Testis (tissue), 3 donors: ENCODE results near the gene GABRR3. TPM values are rescaled to one million over a fixed set of nuclear protein-coding genes. Genes with fewer than 3 reads are reported as not detected.

Experiments used
- DNase-seq: peaks from one replicate; pipeline ENCODE4 v3.0.0-alpha.2; 2019
- H3K27ac ChIP-seq, 2 donors: fragments of 200-600 bp; sonication (generic); one replicate each; pipeline ENCODE4 v1.5.1; 2019
- H3K27me3 ChIP-seq: fragments of 200-600 bp; sonication (generic); one replicate; pipeline ENCODE4 v1.5.1; 2019
- H3K36me3 ChIP-seq: fragments of 200-600 bp; sonication (generic); one replicate; pipeline ENCODE4 v1.5.1; 2017; ENCODE audit warnings: low read depth; ENCODE audit errors: missing control alignments
- H3K4me1 ChIP-seq: fragments of 200-600 bp; sonication (generic); one replicate; pipeline ENCODE4 v1.5.1; 2019
- H3K4me3 ChIP-seq, 2 donors: fragments of 200-600 bp; sonication (generic); one replicate each; pipeline ENCODE4 v1.5.1; 2017 to 2019
- H3K9me3 ChIP-seq: fragments of 200-600 bp; sonication (generic); one replicate; pipeline ENCODE4 v1.5.1; 2017
- CTCF ChIP-seq, 3 experiments: fragments of 450-650 bp in 2 of 3; fragments of 200-600 bp in 1 of 3; sonication (generic) in 1 of 3; IDR thresholded peaks; one replicate each; pipeline ENCODE4 v1.5.1; 2016 to 2019; ENCODE audit warnings: antibody characterized with exemption in 3 of 3, mild to moderate bottlenecking in 2 of 3, moderate library complexity in 1 of 3
- POLR2A ChIP-seq: fragments of 450-650 bp; IDR thresholded peaks from one replicate; pipeline ENCODE4 v1.6.1; 2017; ENCODE audit warnings: antibody characterized with exemption, mild to moderate bottlenecking, moderate library complexity
- WGBS, 2 donors: methylation state at CpG; one replicate each; pipeline ENCODE4 v1.1.5; 2018; 5-methylcytosine and 5-hydroxymethylcytosine counted together
- intact Hi-C: fragments of 100-400 bp; cut with DNase I; formaldehyde crosslinking; loops from one replicate; pipeline ENCODE4 v1.15.1; 2023; ENCODE audit warnings: low total_unique reads
- polyA plus RNA-seq: library from polyadenylated mRNA; stranded (reverse); fragments of 350-450 nt; fragmentation: Illumina TruSeq; extraction: RNeasy Lipid Tissue Mini Kit (QIAGEN cat#74804); gene quantifications from one replicate; pipeline ENCODE4 v1.2.3, GENCODE V29; 2014; ENCODE audit warnings: low read depth, low replicate concordance; ENCODE audit not compliant: insufficient read depth
- total RNA-seq, 2 donors: library from RNA; depleted of rRNA; stranded (reverse); fragments of >200 nt; gene quantifications; one replicate each; pipeline ENCODE4 v1.2.3, GENCODE V29; 2016

Gene GABRR3
- total and polyA plus RNA-seq, 3 donors from 2014 or later = 0.19 to 0.55 (median 0.38) TPM

DNA sequence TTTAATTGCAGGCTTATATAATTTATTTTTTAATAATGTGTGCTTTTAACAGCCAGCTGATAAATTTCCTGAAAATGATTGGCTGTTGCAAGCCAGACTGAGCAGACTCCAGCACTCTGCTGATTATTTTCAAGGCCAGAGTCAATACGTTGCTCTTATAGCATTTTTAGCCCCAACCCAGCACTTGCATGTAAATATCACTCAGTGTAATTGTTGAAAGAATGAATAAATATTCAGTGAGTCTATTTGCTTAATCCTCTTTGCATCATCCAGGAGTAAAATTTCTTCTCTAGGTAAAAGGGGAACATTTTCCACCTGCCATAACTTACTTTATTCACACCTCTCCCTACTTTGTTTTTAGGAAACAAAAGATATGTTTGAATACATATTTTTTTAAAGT is 2.9 kb downstream of the GABRR3 start:
- Histone ChIP-seq H3K27me3 (no peaks in the 10 kb centered on the region), H3K27ac (no peak overlapping the region), H3K9me3 (no peaks in the 10 kb centered on the region), H3K4me1 (no peaks in the 10 kb centered on the region), H3K36me3 (no peaks in the 10 kb centered on the region), H3K4me3 (no peak overlapping the region)
- 37 to 45% methylated on average over 1 of the region's 1 CpG for WGBS, 2 donors
- no peak for TF ChIP-seq POLR2A
- TF ChIP-seq CTCF (IDR thresholded peaks at IDR 0.05) = no peak
- intact Hi-C loops = no loop called here
- DNase-seq = no peak

DNA sequence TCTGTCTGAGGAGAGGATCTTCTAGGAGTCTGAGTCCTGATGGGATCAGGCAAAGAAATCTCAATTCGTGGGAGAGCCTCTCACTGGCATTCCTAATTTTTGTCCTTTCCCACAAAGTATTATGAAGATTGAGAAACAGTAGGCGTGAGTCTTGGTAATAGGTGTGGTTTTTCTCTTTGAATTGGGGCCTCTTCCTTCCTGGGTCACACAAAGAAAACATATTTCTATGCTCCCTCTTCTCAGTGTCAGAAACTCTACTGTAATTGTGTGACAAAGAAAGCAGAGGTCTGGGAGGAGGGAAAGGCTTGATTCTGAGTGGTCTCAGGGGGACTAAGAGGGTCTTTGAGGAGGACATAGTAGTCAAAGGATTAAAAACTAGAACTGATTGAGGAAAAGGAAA is 6.0 kb downstream of the GABRR3 start:
- Histone ChIP-seq H3K4me3 (no peak overlapping the region), H3K36me3 (no peaks in the 10 kb centered on the region), H3K4me1 (no peaks in the 10 kb centered on the region), H3K27me3 (no peaks in the 10 kb centered on the region), H3K9me3 (no peaks in the 10 kb centered on the region), H3K27ac (no peak overlapping the region)
- no peak for DNase-seq
- intact Hi-C loops = no loop called here
- 70 to 71% methylated on average over 2 of the region's 2 CpGs for WGBS, 2 donors
- no peak for TF ChIP-seq POLR2A
- TF ChIP-seq CTCF (IDR thresholded peaks at IDR 0.05) = no peak

DNA sequence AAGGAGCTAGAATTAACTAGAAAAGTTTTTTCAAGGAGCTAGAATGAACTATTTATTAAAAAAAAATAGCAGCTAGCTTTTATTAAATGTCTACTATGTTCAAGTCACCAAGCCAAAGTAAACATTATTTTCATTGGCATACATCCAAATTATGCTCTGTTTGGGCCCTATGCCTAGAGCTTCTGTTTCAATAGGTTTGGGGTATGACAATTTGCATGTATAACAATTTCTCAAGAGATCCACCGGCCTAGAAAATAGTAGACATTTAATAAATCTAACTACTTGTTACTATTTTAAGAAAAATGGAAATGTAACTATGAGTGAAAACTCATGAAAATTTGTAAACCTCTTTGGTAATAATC is 8.0 kb downstream of the GABRR3 start:
- WGBS, 2 donors = 45 to 61% methylated on average over 1 of the region's 1 CpG
- H3K4me1 ChIP-seq = no peaks in the 10 kb centered on the region
- intact Hi-C loops = no loop called here
- TF ChIP-seq POLR2A = no peak
- TF ChIP-seq CTCF (IDR thresholded peaks at IDR 0.05) = no peak
- no peak overlapping the region for H3K27ac ChIP-seq
- no peak overlapping the region for H3K4me3 ChIP-seq
- no peaks in the 10 kb centered on the region for H3K27me3 ChIP-seq
- no peaks in the 10 kb centered on the region for H3K36me3 ChIP-seq
- H3K9me3 ChIP-seq = no peaks in the 10 kb centered on the region
- DNase-seq = no peak

- no peaks in the 10 kb centered on the region for H3K4me1 ChIP-seq
- WGBS, 2 donors = 88 to 89% methylated on average over 5 of the region's 5 CpGs
- H3K27me3 ChIP-seq = no peaks in the 10 kb centered on the region
- TF ChIP-seq CTCF (IDR thresholded peaks at IDR 0.05) = no peak
- no peak for TF ChIP-seq POLR2A
- intact Hi-C loops = no loop called here
- no peak for DNase-seq
- no peaks in the 10 kb centered on the region for H3K9me3 ChIP-seq
- H3K36me3 ChIP-seq = no peaks in the 10 kb centered on the region
- H3K4me3 ChIP-seq = no peak overlapping the region
- H3K27ac ChIP-seq = no peak overlapping the region
These were observed 8.6 kb downstream of the GABRR3 start for GRCh38 chr3:98026425-98027084.

- DNase-seq = no peak
- intact Hi-C loops = no loop called here
- Histone ChIP-seq H3K4me3 (no peak overlapping the region), H3K4me1 (no peaks in the 10 kb centered on the region), H3K36me3 (no peaks in the 10 kb centered on the region), H3K27ac (no peak overlapping the region), H3K27me3 (no peaks in the 10 kb centered on the region), H3K9me3 (no peaks in the 10 kb centered on the region)
- TF ChIP-seq POLR2A (no peak), CTCF (IDR thresholded peaks at IDR 0.05) (no peak)
- WGBS, 2 donors = 92 to 95% methylated on average over 4 of the region's 4 CpGs
These were observed 9.6 kb downstream of the GABRR3 start for GRCh38 chr3:98025392-98025945.
